ENCODE results near the gene CATSPERD. TPM values are rescaled to one million over a fixed set of nuclear protein-coding genes. Genes with fewer than 3 reads are reported as not detected.
"Not testable (repeated sequence)": the region's sequence is repeated elsewhere in the genome, so short reads cannot be mapped to it uniquely, and the experiment has no call there.

Gene CATSPERD
- total RNA-seq, 1 experiment from 2014 or later, result not detected

- DNase-seq (ENCODE audit: low read depth), result no peak
Measured at GRCh38 chr19:5697022-5697889, 23.2 kb upstream of the CATSPERD start.

DNA sequence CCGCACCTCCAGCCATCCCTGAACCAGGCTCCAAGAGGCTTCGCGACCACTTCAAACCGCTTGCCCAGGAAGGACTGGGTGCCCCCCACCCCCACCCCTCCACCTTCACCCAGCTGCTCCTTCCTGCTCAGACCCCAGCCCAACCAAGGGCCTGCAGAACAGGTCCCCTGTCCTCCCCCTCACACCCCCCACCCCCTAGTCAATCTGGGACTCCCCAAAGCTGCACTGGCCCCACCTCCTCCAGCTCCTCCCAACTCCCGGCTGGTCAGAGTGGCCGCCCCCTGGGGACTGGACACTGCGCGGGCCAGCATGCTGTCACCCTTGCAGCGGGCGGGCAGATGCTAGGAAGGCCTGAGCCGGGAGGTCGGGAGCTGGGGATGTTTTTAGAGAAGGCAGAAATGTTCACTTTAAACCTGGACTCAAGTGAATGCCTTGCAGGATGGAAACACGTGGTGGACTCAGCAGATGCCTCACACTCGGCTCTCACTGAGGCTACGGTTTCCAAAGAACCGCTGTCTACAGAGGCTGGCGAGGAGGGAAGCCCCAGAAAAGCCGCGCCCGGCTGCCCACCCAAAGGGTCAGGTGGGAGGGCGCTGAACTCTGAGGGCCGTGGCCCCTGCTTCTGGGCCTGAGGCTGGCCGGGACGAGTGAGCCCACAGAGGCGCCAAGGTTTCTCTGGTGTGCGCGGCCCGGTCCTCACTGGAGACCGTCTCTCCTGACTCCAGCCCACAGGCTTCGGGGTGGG is 22.4 kb upstream of the CATSPERD start:
- DNase-seq (ENCODE audit: low read depth), result no peak

DNA sequence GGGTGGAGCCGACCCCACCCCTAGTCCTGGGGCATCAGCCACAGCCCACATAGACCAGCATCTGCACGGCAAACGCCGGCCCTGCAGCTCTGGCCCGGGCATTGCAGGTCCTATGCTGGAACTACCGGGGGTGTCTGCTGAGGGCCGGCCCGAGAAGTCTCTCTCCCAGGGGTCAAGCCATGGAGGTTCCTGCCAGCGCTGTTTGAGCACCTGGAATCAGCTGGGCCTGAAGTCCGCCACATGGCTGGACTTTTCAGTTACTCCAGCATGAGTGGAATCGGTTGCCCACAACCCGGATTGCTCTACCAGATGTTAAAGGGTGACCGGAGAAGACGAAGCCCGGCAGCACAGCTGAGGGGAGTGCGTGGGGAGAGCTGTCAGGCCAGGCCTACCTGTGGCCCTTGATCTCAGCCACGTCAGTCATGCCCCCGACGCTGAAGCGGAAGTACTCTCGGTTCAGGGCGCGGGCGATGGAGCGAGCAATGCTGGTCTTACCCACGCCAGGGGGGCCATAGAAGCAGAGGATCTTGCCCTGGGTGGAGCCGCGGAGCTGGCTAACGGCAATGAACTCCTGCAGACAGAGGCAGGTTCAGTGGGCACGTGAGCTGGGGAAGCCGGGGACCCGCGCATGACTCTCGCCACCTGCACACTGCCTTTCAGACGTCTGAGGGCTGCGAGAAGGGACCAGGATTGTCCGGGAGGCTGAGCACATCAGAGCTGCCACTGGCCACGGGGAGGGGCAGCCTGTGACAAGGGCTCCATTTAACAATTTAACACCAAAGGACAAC is 21.6 kb upstream of the CATSPERD start:
- DNase-seq (ENCODE audit: low read depth), result no peak

DNA sequence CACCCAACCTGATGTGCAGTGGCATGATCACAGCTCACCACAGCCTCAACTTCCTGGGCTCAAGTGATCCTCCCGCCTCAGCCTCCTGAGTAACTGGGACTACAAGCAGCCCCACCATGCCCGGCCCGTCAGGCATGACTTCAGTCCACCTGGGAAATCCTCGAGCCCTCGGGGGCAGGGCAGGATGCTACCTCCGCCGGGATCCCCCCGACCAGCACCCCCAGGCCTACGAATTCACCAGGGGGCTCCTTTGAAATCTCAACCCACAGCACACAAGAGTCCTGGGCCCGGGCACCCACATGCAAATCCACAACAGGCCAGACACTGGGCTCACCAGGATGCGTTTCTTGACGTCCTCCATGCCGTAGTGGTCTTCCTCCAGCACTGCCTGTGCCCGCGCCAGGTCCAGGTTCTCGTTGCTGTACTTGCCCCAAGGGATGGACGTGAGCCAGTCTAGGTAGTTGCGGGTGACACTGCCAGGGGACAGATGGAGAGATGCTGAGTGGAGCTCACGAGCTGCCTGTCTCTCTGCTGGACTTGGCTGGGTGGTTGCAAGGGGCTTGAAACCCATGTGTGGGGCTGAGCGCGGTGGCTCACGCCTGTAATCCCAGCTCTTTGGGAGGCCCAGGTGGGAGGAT is 19.9 kb upstream of the CATSPERD start:
- no peak for DNase-seq (ENCODE audit: low read depth)

- DNase-seq (ENCODE audit: low read depth), result not testable (repeated sequence)
Measured at GRCh38 chr19:5702053-5702410, 18.4 kb upstream of the CATSPERD start.

GRCh38 chr19:5703819-5704818 is 16.3 kb upstream of the CATSPERD start:
- DNase-seq (ENCODE audit: low read depth), result no peak

DNA sequence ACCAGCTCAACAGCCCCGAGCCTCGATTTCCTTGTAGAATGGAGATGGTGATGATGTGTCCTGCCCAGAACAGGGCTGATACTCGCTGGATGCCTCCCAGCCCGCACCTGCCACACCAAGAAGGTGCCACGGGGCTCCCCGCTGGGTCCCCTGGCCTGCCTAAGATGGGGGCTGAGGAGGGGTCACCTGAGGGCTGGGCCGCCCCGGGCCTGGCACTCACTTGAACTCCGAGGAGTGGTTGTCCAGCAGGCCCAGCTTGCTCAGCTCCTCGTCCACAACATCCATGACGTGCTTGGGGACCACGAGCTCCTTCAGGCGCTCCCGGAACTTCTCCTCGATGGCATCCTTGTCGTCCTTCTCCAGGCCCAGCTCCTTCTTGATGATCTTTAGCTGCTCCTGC is 14.9 kb upstream of the CATSPERD start:
- no peak for DNase-seq (ENCODE audit: low read depth)

GRCh38 chr19:5706876-5707573 is 13.4 kb upstream of the CATSPERD start:
- no peak for DNase-seq (ENCODE audit: low read depth)

DNA sequence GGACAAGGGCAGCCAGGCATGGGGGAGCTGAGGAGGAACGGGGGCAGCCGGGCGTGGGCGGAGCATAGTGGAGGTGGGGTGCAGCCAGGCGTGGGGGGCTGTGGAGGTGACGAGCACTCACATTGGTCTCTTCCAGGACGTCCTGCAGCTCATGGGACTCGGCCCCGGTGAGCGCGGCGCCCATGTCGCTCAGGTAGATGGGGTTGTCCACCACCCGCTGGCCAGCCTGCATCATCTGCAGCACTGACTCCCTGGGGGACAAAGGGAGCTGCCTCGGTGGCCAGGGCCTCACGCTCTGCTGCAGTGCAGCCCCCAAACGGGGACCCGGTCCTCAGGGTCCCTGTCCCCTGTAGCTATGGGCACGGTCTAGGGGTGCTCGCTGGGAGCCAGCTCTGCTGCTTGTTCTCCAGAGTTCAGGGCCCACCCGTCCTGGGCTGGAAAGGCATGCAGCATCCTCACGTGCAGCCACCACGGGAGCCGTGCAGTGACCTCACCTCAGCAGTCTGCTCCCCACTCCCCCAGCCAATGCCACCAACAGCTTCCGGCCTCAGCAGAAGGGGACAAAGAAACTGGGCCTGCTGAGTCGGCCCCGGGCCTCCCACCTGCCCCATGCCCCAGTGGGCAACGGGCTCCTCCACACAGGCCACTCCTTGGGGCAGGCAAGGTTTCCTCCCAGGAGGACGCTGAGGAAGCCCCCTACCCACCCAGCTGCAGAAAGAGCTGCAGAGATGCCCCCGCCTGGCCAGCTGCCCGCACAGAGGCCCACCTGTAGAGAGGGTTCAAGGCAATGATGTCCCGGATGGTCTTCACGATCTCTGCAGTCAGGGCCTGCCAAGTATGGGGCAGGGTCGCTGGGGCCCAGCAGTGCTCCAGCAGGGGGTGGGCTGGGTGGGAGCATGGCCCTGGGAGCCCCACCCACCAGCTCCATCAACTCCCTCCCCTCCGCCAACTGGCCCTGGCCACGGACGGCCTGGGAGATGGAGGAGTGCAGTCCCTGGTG is 12.6 kb upstream of the CATSPERD start:
- no peak for DNase-seq (ENCODE audit: low read depth)

DNA sequence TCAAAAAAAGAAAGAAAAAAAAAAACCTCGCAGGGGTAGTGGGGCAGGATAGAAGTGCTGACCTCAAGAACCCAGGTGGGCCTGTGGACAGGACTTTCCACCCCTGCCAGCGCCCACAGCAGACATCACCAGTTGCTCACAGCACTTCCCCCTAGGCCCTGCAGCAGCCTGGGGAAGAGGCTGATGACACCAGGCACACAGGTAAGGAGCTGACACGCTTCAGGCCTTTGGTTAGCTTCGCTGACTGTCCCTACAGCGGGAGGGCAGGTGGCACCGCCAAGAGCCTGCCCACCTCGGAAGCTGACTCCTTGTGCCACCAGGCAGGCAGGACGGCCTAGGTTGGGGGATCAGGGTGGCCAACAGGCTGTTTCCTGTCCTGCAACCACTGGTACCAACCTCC is 9.4 kb upstream of the CATSPERD start:
- DNase-seq (ENCODE audit: low read depth), result no peak

- no peak for DNase-seq (ENCODE audit: low read depth)
Measured at GRCh38 chr19:5711713-5712161, 8.7 kb upstream of the CATSPERD start.

DNA sequence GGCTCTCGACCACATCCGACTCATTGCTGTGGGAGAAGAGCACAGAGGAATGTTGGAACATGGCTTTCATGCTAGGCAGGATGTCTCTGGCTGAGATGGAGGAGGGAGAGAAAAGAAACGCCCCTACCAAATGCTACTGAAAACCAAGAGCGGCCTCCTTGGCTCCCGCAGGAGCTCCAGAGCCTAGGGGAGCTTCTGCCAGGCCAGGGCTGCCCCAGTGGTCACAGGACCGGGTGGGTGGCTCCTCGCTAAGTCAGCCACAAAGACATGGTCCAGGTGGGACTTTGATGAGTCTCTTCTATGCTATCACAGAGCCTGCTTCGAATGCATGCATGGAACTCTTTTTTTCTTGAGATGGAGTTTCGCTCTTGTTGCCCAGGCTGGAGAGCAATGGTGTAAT is 7.2 kb upstream of the CATSPERD start:
- DNase-seq (ENCODE audit: low read depth), result no peak

DNA sequence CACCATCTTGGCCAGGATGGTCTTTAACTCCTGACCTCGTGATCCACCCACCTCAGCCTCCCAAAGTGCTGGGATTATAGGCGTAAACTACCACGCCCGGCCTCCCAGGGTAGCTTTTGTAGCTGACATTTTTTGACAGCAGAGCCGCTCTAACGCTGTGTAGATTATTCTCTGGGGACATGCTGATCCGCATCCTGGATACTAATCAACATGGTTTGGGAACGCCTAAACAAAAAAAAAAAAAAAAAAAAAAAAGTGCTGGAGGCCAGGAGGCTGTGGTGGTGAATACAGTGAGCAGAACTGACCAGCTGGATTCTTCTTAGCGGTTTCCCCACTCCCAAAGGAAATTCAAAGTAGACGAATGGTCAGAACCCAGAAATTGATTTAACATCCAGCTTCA is 5.6 kb upstream of the CATSPERD start:
- no peak for DNase-seq (ENCODE audit: low read depth)

GRCh38 chr19:5717215-5717935 is 3.1 kb upstream of the CATSPERD start:
- no peak for DNase-seq (ENCODE audit: low read depth)

DNA sequence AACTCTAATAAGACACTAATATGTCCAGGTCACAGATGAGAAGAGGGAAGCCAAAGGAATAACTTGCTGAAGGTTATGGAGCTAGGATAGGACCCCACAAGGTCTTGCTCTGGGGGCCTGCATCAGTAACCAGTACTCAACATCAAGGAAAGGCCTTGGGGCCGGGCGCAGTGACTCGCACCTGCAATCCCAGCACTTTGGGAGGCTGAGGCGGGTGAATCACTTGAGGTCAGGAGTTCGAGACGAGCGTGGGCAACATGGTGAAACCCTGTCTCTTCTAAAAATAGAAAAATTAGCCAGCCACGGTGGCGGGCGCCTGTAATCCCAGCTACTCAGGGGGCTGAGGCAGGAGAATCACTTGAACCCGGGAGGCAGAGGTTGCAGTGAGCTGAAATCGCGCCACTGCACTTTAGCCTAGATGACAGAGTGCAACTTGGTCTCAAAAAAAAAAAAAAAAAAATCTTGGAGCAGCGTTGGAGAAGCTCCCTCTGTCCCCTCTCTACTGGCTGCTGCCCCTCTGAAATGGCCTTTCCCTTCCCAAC is 2.3 kb upstream of the CATSPERD start:
- peak; percentile 32 for DNase-seq (ENCODE audit: low read depth)

- DNase-seq (ENCODE audit: low read depth), result peak; percentile 64
Measured at GRCh38 chr19:5718579-5719273, 1.7 kb upstream of the CATSPERD start.
